GM12892 (cell line): ENCODE measurements around the gene KCNJ12.
"Not testable (repeated sequence)": the region's sequence is repeated elsewhere in the genome, so short reads cannot be mapped to it uniquely, and the experiment has no call there.

Source experiments
- DNase-seq: peaks from one replicate; pipeline ENCODE4 v3.0.0; 2011; ENCODE audit not compliant: insufficient read length
- FAIRE-seq: peaks from 2 replicates; lab custom pipeline; 2011; peaks lifted over from hg19 to GRCh38; lab: Jason Lieb, UNC
- POLR2A ChIP-seq: IDR thresholded peaks from 2 replicates; pipeline ENCODE4 v1.6.1; 2011; ENCODE audit warnings: low read depth, low read length, control low read depth
- POLR2AphosphoS5 ChIP-seq: IDR thresholded peaks from 2 replicates; pipeline ENCODE4 v1.6.1; 2011; ENCODE audit warnings: low read depth, low read length, control low read depth
- TAF1 ChIP-seq: IDR thresholded peaks from 2 replicates; pipeline ENCODE4 v1.6.1; 2011; ENCODE audit warnings: low read depth, mild to moderate bottlenecking, control low read depth, low read length, borderline replicate concordance

KCNJ12 gene

DNA sequence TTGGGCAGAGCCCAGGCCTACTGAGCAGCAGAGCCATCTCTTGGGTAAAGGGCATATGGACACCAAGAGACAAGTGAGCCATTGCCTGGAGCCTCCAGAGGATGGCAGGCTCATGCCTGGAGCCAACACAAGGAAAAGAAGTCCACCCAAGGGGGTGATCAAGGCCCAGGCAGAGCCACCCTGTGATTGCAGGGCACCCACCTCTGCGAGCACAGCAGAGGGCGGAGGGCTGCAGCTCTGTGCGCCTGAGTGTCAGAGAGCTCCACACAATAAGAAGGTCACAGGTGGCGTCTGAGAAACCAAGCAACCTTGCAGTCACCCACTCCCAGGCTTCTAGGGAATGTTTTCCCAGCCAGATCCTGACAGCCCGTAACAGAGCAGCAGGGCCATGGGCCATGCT, 57.8 kb downstream of the KCNJ12 start:
- not testable (repeated sequence) for FAIRE-seq, DNase-seq

- FAIRE-seq, DNase-seq: not testable (repeated sequence)
Measured at GRCh38 chr17:21434976-21435375, 58.8 kb downstream of the KCNJ12 start.

DNA sequence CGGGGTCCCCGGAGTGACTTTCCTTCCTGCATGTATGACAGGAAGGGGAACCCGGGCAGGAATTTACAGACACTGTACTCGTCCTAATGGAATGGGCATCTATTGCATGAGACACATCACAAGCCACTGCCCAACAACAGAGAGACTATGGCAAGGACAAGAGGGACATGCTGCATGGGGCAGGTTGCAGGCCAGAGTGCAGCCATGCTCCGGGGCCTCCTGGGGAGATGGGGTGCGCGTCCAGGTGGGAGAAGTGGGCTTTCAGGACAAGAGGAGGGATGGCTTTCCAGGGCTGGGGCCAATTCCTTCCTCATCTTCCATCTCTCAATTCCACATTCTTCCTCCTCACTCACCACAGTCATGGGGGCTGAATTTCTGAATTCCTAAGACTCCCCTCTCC, 60.3 kb downstream of the KCNJ12 start:
- FAIRE-seq, DNase-seq: not testable (repeated sequence)

DNA sequence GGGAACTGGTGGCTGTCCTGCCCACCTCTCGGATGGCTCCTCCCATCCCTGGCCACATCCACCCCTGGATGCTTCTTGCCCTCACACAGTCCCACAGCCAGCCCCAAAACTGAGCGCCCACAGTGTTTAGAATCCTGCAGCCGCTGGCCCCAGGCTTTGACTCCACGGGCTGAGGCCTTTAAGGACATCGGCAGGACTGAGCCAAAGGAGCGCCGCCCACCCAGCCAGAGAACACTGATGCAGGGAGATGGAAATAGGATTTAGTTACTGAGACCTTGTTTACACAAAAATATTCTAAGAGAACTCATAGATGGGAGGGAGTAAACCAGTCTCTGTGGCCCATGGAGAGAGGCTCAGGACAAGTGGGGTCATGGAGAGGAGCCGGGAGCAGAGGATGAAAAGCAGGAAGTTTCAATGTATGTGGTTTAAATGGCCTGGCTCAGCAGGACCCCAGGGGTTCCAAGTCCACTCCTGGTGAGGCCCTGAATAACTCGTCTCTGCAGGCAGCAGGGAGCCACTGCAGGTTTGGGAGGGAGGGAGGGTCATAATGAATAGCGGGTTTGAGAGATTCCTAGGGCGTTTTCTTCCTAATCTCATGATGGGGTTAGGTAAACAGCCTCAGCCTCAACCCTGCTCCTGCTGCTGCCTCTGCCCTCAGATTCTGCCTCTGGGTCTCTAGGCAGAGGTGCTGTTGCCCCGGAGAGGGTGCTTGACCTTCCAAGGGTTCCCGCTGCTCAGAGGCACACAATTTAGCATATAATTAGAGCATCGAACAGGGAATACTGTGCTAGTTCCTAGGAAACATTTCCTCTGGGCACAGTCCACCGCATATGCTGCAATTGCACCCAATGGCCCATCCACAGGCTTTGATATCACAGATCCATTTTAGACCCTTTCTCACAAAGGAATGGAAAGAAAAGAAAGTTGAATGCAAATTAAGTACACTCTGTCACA, 61.0 kb downstream of the KCNJ12 start:
- not testable (repeated sequence) for DNase-seq, FAIRE-seq

- not testable (repeated sequence) for DNase-seq, FAIRE-seq
Measured at GRCh38 chr17:21438316-21439014, 62.3 kb downstream of the KCNJ12 start.

- DNase-seq, FAIRE-seq: not testable (repeated sequence)
Measured at GRCh38 chr17:21439015-21439336, 62.8 kb downstream of the KCNJ12 start.

GRCh38 chr17:21445091-21445650, 69.0 kb downstream of the KCNJ12 start:
- FAIRE-seq = no peak
- no peak for DNase-seq
- TF ChIP-seq POLR2AphosphoS5 = no peak
- TF ChIP-seq POLR2A = no peak

DNA sequence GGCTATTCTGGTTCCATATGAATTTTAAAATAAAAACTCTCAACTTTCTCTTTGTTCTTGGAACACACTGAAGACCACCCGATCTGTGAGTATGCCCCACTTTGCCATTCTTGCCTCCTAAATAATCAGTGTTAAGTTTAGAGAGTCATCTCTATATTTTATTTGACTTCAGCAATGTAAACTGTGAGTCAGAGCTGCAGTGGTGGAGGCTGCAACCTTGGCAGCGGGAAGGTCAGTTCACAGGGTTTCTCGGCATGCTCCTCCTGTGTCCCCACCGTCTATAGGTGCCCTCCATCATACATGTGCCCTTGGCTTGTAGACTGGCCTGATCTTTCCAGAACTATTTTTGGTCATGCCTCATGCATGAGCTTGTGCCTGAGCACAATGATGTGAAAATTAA, 71.4 kb downstream of the KCNJ12 start:
- FAIRE-seq, DNase-seq: not testable (repeated sequence)

- not testable (repeated sequence) for DNase-seq, FAIRE-seq
Measured at GRCh38 chr17:21449891-21450290, 73.7 kb downstream of the KCNJ12 start.

DNA sequence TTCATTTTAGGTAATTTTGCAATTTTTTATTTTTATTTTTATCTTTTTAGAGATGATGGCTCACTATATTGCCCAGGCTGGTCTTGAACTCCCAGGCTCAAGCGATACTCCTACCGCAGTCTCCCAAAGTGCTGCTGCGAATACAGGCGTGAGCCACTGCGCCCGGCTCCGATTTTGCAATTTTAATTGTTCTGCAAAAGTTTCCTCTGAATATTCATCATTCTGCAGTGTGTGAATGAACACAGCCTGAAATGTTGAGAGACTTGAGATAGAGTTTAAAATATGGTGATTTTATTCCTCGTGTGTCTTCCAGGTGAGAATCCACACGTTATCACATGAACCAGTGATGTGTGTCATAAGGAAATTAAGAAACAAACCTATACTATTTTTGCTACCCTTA, 75.8 kb downstream of the KCNJ12 start:
- DNase-seq (no peak), FAIRE-seq (no peak)
- TF ChIP-seq POLR2A = no peak
- TF ChIP-seq POLR2AphosphoS5 = no peak
- TF ChIP-seq TAF1 = no peak

DNA sequence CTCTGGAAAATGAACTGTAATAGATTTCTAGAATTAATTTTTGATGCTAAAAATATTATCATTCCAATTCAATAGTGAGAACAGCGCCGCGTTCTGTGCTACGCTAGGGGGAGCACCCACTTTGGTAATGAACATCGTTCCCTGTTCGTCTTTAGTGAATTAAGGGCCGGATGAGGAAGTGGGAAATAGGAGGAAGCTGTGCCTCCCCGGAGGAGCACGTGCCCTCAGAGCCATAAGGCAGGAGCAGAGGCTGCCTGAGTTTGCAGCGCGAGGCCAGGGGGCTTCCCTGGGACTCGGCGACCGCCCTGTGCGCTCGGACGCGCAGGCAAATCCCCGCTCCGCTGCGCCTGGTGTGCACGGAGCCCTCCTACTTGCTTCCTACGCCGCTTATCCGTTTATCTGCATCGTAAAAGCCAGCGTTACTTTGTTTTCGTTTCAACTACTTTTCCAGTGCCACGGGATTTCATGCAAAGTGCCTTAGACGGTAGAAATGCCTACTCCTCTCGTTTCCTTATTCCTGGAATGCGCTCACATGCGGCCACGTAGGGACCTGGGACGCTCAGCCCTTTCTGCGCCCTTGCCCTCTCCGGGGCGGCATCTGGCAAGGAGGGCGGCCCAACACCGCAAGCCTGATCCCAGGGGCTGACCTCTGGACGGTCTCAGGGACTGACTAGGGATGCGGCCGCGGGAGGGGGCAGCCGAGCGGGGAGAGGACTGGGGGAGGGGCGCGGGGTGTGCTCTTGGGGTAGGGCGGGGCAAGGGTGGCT, 76.4 kb downstream of the KCNJ12 start:
- no peak for DNase-seq
- TF ChIP-seq POLR2A = no peak
- FAIRE-seq = no peak

DNA sequence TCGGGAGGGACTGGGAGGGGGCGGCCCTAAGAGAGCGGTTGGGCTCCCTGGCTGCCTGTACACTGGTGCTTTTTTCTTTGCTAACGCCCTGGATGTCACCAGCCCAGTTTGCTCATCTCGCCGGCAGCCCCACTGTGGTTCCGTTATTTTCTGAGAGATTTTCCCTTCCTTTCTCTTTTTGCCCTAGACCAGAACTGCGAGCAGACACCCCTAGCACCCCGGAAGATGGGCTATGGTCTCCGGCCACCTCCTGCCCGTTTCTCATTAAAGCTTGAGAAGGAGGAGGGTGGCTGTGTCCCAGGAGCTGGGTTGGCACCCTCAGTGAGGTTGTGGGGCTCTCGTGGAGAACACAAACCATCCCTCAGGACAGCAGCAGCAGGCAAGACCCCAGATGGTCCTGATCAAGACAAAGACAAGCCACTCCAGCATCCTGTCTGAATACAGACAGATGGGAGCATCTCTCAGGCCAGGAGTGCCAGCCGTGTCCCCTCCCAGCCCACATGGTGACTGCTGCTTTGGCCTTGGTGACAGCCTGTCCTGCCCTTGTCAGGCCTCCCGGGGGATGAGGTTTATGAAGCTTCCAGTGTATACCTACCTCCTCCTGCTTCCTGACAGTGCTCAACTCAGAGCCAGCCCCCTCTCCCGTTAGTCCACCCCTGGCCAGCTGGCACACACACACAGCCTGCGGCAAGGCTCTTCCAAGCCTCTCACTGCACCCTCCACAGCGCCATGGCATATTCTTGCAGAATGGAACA, 77.2 kb downstream of the KCNJ12 start:
- FAIRE-seq (no peak), DNase-seq (no peak)
- TF ChIP-seq POLR2A (no peak), POLR2AphosphoS5 (no peak), TAF1 (no peak)

DNA sequence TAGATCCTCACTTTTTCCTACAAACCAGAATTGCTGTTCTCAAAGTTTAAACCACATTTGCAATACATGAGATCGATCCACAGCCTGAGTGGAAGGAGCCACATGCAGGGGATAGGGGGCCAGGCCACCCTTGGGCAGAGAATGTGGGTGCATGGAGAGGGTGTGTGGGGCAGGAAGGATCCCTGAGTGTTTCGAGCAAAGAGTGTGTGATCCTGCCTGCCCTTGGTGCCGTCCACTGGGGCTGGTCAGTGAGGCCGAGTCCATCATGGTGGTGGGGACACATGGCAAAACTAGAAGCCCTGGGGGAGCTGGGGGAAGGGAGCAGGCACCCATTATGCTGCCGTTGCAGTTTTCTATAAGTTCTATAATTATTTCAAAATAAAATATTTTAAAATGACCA, 77.8 kb downstream of the KCNJ12 start:
- not testable (repeated sequence) for DNase-seq, FAIRE-seq
